ENCODE data around the gene WIF1. TPM values are rescaled to one million over a fixed set of nuclear protein-coding genes. Genes with fewer than 3 reads are reported as not detected.

Gene WIF1
- total and polyA plus RNA-seq, 10 of the 15 experiments (the other 5 are each of a cell fraction or from before 2014, with no cell fraction given), result 0.04 to 0.05 (median 0.05) TPM; not detected in 7

- TF ChIP-seq ZNF24 (IDR thresholded peaks at IDR 0.05) (no peak), SMAD5 (IDR thresholded peaks at IDR 0.05; ENCODE audit: low read depth) (no peak)
- TF ChIP-seq, protein P1, sequence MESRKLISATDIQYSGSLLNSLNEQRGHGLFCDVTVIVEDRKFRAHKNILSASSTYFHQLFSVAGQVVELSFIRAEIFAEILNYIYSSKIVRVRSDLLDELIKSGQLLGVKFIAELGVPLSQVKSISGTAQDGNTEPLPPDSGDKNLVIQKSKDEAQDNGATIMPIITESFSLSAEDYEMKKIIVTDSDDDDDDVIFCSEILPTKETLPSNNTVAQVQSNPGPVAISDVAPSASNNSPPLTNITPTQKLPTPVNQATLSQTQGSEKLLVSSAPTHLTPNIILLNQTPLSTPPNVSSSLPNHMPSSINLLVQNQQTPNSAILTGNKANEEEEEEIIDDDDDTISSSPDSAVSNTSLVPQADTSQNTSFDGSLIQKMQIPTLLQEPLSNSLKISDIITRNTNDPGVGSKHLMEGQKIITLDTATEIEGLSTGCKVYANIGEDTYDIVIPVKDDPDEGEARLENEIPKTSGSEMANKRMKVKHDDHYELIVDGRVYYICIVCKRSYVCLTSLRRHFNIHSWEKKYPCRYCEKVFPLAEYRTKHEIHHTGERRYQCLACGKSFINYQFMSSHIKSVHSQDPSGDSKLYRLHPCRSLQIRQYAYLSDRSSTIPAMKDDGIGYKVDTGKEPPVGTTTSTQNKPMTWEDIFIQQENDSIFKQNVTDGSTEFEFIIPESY (IDR thresholded peaks at IDR 0.05), result no peak
These were observed 27.5 kb downstream of the WIF1 start (continued) for GRCh38 chr12:65093606-65094005.

GRCh38 chr12:65090461-65090860, 30.6 kb downstream of the WIF1 start:
- no peak overlapping the region for H3K27ac ChIP-seq (ENCODE audit: control insufficient read depth, insufficient read depth)
- H4K20me1 ChIP-seq (ENCODE audit: control insufficient read depth, insufficient read depth), result no peaks in the 10 kb centered on the region
- no peaks in the 10 kb centered on the region for H3K36me3 ChIP-seq (ENCODE audit: control insufficient read depth in 2 of 2, insufficient read depth in 2 of 2, low read length in 1 of 2)
- no peak overlapping the region for H3K9ac ChIP-seq (ENCODE audit: control insufficient read depth, insufficient read depth, low read length)
- in situ Hi-C loops (cut with MboI) (no loop called here), intact Hi-C loops (cut with micrococcal nuclease; ENCODE audit: unreplicated experiment) (no loop called here)
- peak; percentile 13 for FAIRE-seq
- H3K4me1 ChIP-seq (ENCODE audit: control insufficient read depth, insufficient read depth, low read length), result no peaks in the 10 kb centered on the region
- CTCF ChIA-PET, result interaction anchor here (1.2 to 1.3 kb wide), 2 partner anchors 289 to 294 kb away, joined by 4 to 6 read pairs; no protein-coding TSS in a partner anchor
- H3K79me2 ChIP-seq (ENCODE audit: control insufficient read depth, insufficient read depth, low read length), result no peaks in the 10 kb centered on the region
- WGBS (ENCODE audit: insufficient coverage, insufficient replicate concordance, low lambda C conversion rate, missing lambda C conversion rate), result 22% methylated on average over 2 of the region's 2 CpGs
- H2AFZ ChIP-seq (ENCODE audit: control insufficient read depth, low read depth, low read length), result no peak overlapping the region
- TF ChIP-seq ZBTB4 (CRISPR knock-in tag; IDR thresholded peaks at IDR 0.05) (no peak), YBX1 (IDR thresholded peaks at IDR 0.05) (no peak), POLR2A (IDR thresholded peaks at IDR 0.05; ENCODE audit: low read depth, low read length) (no peak), MYB (IDR thresholded peaks at IDR 0.05; ENCODE audit: borderline replicate concordance, low read depth, low read length) (no peak), MEF2A (IDR thresholded peaks at IDR 0.05; ENCODE audit: insufficient read depth, low read depth, low read length) (no peak), USF2 (IDR thresholded peaks at IDR 0.05; ENCODE audit: borderline replicate concordance, low read depth, low read length) (no peak), SIX5 (IDR thresholded peaks at IDR 0.05; ENCODE audit: low read depth, low read length, severe bottlenecking) (no peak)
- peaks cover 0 to 5% of the 10 kb centered on the region in 2 experiments; a peak in 2 of 4 replicates for H3K27me3 ChIP-seq (replicated peaks in 1 of 2; ENCODE audit: control insufficient read depth in 2 of 2, insufficient read depth in 2 of 2, low read length in 1 of 2)
- POLR2A ChIA-PET, result no interaction called here
- no peak for DNase-seq (ENCODE audit: low read depth, low spot score)
- H3K4me2 ChIP-seq (ENCODE audit: control insufficient read depth, insufficient read depth), result no peak overlapping the region
- no peaks in the 10 kb centered on the region for H3K9me3 ChIP-seq (replicated peaks; ENCODE audit: control insufficient read depth, insufficient read depth, low read length)
- RAD21 ChIA-PET (ENCODE audit: unreplicated experiment), result interaction anchor here (0.7 kb wide), 1 partner anchor 92 kb away, joined by 3 read pairs; no protein-coding TSS in a partner anchor
- H3K4me3 ChIP-seq, result no peak overlapping the region
- no peak for ATAC-seq
- no TSS peak for BruUV-seq (replicated peaks)
- SMC1A ChIA-PET (ENCODE audit: uncharacterized antibody, unreplicated experiment), result interaction anchor here (0.9 kb wide), 1 partner anchor 16 kb away, joined by 3 read pairs; no protein-coding TSS in a partner anchor
